ENCODE results near the gene SLCO4A1.

DNA sequence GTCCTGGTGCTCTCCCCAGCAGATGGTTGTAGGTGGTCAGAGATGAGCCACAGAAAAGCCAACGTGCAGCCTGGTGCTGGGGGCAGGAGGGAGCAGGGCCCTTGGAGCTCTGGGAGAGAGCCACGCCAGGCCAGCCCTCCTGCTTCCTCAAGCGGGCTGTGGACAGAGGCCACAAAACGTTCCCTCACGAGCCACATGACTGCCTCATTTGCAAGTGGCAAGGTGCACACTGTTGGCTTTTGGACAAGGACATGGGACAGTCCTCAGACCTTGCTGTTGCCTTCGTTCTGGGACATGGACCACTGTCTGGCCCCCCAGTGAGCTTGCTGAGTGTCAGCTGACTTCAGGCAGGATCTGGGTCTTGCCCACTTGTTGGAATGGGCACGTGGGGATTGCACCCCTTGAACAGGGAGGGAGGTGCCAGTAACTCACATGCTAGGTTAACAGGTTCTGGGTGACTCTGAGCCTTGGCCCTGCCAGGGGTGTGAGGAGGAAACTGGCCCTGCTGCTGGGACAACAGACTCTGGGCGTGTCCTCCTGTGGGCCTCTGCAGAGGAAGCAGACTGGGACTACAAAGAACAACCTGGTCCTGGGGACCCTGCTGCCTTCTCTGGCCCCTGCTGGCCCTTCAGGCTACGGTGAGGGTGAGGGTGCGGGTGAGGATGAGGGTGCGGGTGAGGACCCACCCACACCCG lies 2.6 kb downstream of the SLCO4A1 start:
- TF ChIP-seq, protein P1, sequence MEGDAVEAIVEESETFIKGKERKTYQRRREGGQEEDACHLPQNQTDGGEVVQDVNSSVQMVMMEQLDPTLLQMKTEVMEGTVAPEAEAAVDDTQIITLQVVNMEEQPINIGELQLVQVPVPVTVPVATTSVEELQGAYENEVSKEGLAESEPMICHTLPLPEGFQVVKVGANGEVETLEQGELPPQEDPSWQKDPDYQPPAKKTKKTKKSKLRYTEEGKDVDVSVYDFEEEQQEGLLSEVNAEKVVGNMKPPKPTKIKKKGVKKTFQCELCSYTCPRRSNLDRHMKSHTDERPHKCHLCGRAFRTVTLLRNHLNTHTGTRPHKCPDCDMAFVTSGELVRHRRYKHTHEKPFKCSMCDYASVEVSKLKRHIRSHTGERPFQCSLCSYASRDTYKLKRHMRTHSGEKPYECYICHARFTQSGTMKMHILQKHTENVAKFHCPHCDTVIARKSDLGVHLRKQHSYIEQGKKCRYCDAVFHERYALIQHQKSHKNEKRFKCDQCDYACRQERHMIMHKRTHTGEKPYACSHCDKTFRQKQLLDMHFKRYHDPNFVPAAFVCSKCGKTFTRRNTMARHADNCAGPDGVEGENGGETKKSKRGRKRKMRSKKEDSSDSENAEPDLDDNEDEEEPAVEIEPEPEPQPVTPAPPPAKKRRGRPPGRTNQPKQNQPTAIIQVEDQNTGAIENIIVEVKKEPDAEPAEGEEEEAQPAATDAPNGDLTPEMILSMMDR (IDR thresholded peaks at IDR 0.05) = no peak
- TF ChIP-seq POLR2A (IDR thresholded peaks at IDR 0.05) = no peak
